Measurements from ENCODE around the gene MRPL58. TPM values are rescaled to one million over a fixed set of nuclear protein-coding genes. Genes with fewer than 3 reads are reported as not detected.

The MRPL58 gene
- total and polyA plus RNA-seq, 3 donors from 2014 or later = 20.9 to 38.1 (median 24.3) TPM

DNA sequence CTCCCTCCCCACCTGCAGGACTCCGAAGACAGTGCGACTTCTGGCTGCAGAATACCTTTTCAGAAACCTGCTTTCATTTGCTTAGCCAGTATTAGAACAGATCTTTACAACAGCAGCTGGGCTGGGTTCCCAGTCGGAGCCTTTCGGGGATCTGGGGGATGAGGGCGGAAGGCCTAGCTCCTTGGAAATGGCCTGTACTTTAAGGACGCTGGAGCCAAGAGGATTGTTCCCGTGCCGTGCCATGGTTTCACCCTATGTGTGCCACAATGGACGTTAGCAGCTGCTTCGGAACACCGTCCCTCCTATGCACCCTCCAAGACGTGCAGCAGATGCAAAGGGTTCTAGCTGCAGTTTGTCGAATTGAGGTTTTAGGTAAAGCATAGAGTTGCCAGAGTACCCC, 50.7 kb downstream of the MRPL58 start:
- no peaks in the 10 kb centered on the region for H3K27me3 ChIP-seq
- intact Hi-C loops (cut with DNase I; ENCODE audit: low total_unique reads) = no loop called here
- no peak overlapping the region for H3K4me3 ChIP-seq
- 74 to 90% methylated on average over 6 to 13 of the region's 13 CpGs for WGBS, 2 donors
- DNase-seq = no peak
- H3K27ac ChIP-seq = no peak overlapping the region
- H3K36me3 ChIP-seq (ENCODE audit: low read depth, missing control alignments) = no peaks in the 10 kb centered on the region
- H3K4me1 ChIP-seq = peaks cover 12% of the 10 kb centered on the region
- TF ChIP-seq, protein P1, sequence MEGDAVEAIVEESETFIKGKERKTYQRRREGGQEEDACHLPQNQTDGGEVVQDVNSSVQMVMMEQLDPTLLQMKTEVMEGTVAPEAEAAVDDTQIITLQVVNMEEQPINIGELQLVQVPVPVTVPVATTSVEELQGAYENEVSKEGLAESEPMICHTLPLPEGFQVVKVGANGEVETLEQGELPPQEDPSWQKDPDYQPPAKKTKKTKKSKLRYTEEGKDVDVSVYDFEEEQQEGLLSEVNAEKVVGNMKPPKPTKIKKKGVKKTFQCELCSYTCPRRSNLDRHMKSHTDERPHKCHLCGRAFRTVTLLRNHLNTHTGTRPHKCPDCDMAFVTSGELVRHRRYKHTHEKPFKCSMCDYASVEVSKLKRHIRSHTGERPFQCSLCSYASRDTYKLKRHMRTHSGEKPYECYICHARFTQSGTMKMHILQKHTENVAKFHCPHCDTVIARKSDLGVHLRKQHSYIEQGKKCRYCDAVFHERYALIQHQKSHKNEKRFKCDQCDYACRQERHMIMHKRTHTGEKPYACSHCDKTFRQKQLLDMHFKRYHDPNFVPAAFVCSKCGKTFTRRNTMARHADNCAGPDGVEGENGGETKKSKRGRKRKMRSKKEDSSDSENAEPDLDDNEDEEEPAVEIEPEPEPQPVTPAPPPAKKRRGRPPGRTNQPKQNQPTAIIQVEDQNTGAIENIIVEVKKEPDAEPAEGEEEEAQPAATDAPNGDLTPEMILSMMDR (IDR thresholded peaks at IDR 0.05) = no peak
- no peak for TF ChIP-seq POLR2A (IDR thresholded peaks at IDR 0.05)
- no peaks in the 10 kb centered on the region for H3K9me3 ChIP-seq

DNA sequence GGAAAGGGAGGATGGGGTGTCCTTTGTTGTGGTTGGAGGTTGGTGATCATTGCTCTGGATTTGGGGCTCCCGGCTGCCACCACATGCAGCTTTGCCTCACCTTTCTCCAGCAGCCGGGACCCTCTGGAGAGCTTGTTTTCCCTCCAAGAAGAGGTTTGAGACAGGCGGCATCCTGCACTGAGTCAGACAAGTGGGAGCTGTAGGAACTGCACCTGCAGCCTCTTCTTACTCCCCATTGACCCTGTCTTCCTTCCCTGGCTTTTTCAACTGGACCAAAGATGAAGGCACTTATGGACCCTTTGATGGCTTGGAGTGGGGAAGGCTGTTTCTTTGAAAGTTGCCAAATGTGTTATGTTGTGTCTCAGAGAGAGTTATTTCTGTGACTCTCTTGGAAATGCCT, 51.2 kb downstream of the MRPL58 start:
- TF ChIP-seq, protein P1 (IDR thresholded peaks at IDR 0.05) = no peak
- no peak for TF ChIP-seq POLR2A (IDR thresholded peaks at IDR 0.05)
- H3K4me3 ChIP-seq = no peak overlapping the region
- H3K27me3 ChIP-seq = no peaks in the 10 kb centered on the region
- no peaks in the 10 kb centered on the region for H3K9me3 ChIP-seq
- no peak overlapping the region for H3K27ac ChIP-seq
- intact Hi-C loops (cut with DNase I; ENCODE audit: low total_unique reads) = no loop called here
- no peaks in the 10 kb centered on the region for H3K36me3 ChIP-seq (ENCODE audit: low read depth, missing control alignments)
- no peak for DNase-seq
- 80 to 100% methylated on average over 1 to 3 of the region's 3 CpGs for WGBS, 2 donors
- peaks cover 12% of the 10 kb centered on the region for H3K4me1 ChIP-seq

DNA sequence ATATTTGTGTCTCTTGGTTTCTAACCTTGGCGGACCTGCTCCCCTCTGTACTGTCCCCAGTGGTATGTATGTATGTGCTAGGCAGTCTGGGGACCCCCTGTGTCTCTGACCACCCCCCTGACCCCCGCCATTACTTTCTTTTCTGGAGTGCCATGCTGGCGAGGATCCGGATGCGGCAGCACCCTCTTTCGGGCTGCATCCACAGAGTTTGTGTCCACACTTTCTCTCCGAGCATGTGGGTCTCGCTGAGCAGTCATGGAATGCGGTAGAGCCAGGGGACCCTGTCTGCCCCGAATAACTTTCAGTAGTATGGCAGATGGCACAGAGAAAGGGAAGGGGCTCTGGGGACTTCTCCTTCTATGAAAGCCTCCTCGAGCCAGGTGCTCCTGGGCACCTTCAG, 51.6 kb downstream of the MRPL58 start:
- no peaks in the 10 kb centered on the region for H3K27me3 ChIP-seq
- intact Hi-C loops (cut with DNase I; ENCODE audit: low total_unique reads) = no loop called here

DNA sequence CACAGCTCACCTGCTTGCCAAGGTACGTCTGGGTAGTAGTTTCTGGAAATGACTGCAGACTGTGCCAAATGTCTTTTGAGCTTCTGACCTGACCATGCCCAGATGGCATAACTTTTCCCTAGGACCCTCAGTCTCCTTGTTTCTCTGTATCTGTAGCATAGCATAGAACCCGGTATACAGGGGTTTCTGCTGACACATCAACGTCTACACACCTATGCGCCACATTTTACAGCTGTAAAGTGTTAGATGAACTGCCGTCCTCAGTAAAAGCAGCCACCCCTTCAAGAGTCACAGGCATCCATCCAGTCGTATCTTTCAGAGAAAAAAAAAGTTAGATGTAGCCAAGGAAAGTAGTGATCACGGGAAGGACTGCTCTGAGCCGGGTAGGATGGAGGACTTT, 52.0 kb downstream of the MRPL58 start:
- Histone ChIP-seq H3K27ac (no peak overlapping the region), H3K36me3 (ENCODE audit: low read depth, missing control alignments) (no peaks in the 10 kb centered on the region), H3K4me1 (peaks cover 9% of the 10 kb centered on the region), H3K4me3 (no peak overlapping the region), H3K9me3 (no peaks in the 10 kb centered on the region), H3K27me3 (no peaks in the 10 kb centered on the region)
- TF ChIP-seq, protein P1 (IDR thresholded peaks at IDR 0.05) = no peak
- no peak for TF ChIP-seq POLR2A (IDR thresholded peaks at IDR 0.05)
- intact Hi-C loops (cut with DNase I; ENCODE audit: low total_unique reads) = no loop called here
- no peak for DNase-seq
- WGBS, 2 donors = 81 to 82% methylated on average over 8 of the region's 8 CpGs

More for the DNA sequence above, 51.6 kb downstream of the MRPL58 start:
- no peak for DNase-seq
- H3K4me1 ChIP-seq = peaks cover 12% of the 10 kb centered on the region
- H3K27ac ChIP-seq = no peak overlapping the region
- H3K9me3 ChIP-seq = no peaks in the 10 kb centered on the region
- no peak overlapping the region for H3K4me3 ChIP-seq
- 94 to 96% methylated on average over 11 of the region's 11 CpGs for WGBS, 2 donors
- TF ChIP-seq, protein P1 (IDR thresholded peaks at IDR 0.05) = no peak
- TF ChIP-seq POLR2A (IDR thresholded peaks at IDR 0.05) = no peak
- H3K36me3 ChIP-seq (ENCODE audit: low read depth, missing control alignments) = no peaks in the 10 kb centered on the region

DNA sequence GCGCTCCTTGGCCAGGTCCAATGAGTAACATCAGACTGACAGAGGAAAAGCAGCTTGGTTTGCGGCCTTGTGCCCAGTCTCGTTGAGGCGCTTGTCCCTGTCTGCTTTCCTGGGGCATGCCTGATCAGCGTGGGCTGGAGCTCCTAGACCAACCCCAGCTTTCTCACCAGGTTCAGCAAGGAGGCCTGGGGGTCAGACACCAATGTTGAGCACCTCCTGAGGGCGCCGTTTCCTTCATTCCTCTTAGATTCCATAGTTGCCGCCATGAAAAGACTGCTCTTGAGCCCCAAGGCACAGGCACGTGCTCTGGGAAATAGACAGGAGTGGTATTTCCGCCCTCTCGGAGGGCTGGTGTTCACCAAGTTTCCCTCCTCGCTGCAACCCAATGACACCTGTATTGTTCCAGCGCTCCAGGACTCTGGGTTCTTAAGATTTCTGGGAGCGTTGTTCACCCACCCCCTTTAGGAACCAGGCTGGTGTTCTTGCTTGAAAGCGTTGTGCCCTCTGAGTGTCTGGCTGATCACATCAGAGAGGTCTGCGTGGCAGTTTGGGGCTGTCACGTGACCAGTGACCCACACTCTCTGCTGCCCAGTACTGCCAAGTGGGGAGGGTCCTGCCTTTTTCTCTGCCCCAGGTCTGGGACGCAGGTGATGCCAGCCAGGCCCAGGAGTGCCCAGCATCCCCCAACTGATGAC, 52.5 kb downstream of the MRPL58 start:
- no peaks in the 10 kb centered on the region for H3K9me3 ChIP-seq
- H3K4me1 ChIP-seq = peaks cover 4% of the 10 kb centered on the region
- H3K27me3 ChIP-seq = no peaks in the 10 kb centered on the region
- WGBS, 2 donors = 90 to 93% methylated on average over 18 of the region's 18 CpGs
- H3K27ac ChIP-seq = no peak overlapping the region
- no peak for DNase-seq
- TF ChIP-seq, protein P1 (IDR thresholded peaks at IDR 0.05) = no peak
- no peak for TF ChIP-seq POLR2A (IDR thresholded peaks at IDR 0.05)
- intact Hi-C loops (cut with DNase I; ENCODE audit: low total_unique reads) = no loop called here
- H3K4me3 ChIP-seq = no peak overlapping the region
- H3K36me3 ChIP-seq (ENCODE audit: low read depth, missing control alignments) = no peaks in the 10 kb centered on the region

All from testis (tissue), 3 donors.